Heart left ventricle (tissue), 16 donors: Measurements from ENCODE around the gene PRR14. TPM values are rescaled to one million over a fixed set of nuclear protein-coding genes. Genes with fewer than 3 reads are reported as not detected.

Experiments used
- ATAC-seq, 4 donors: fragments of 200-7000 bp; cut with Tn5 transposase; one replicate each; pipeline ENCODE4 v1.9.1; 2020 to 2022; ENCODE audit warnings: moderate library complexity in 4 of 4, mild to moderate bottlenecking in 3 of 4, moderate number of reproducible peaks in 1 of 4
- DNase-seq, 5 donors: peaks; one replicate each; pipeline ENCODE4 v3.0.0-alpha.2; 2020
- H3K27ac ChIP-seq, 12 donors: fragments of 200-600 bp; sonication (generic) in 4 of 12; one replicate each; pipeline versions ENCODE4 v1.5.0 to v1.8.0; 2016 to 2022; ENCODE audit warnings: mild to moderate bottlenecking in 2 of 12
- H3K27me3 ChIP-seq, 9 donors: fragments of 200-600 bp; sonication (generic) in 2 of 9; one replicate each; pipeline versions ENCODE4 v1.5.1 to v1.8.0; 2016 to 2022; ENCODE audit warnings: mild to moderate bottlenecking in 3 of 9
- H3K36me3 ChIP-seq, 9 donors: fragments of 200-600 bp; sonication (generic) in 2 of 9; one replicate each; pipeline versions ENCODE4 v1.5.0 to v1.8.0; 2018 to 2022; ENCODE audit warnings: mild to moderate bottlenecking in 2 of 9
- H3K4me1 ChIP-seq, 12 donors: fragments of 200-600 bp; sonication (generic) in 4 of 12; one replicate each; pipeline versions ENCODE4 v1.5.0 to v1.8.0; 2016 to 2022; ENCODE audit warnings: mild to moderate bottlenecking in 3 of 12
- H3K4me3 ChIP-seq, 12 donors: fragments of 200-600 bp; sonication (generic) in 4 of 12; one replicate each; pipeline versions ENCODE4 v1.5.0 to v1.8.0; 2017 to 2022; ENCODE audit warnings: mild to moderate bottlenecking in 9 of 12, moderate library complexity in 4 of 12
- H3K9me3 ChIP-seq, 12 donors: fragments of 200-600 bp; sonication (generic) in 4 of 12; one replicate each; pipeline versions ENCODE4 v1.5.0 to v1.8.0; 2016 to 2022; ENCODE audit warnings: mild to moderate bottlenecking in 1 of 12
- POLR2A ChIP-seq, 2 donors: fragments of 450-650 bp; IDR thresholded peaks; one replicate each; pipeline ENCODE4 v1.6.1; 2017; ENCODE audit warnings: antibody characterized with exemption in 2 of 2, mild to moderate bottlenecking in 2 of 2, moderate library complexity in 2 of 2
- WGBS, 4 donors: extraction: QIAGEN DNeasy Blood & Tissue Kit in 2 of 4; methylation state at CpG; one replicate each; pipeline versions ENCODE4 v1.1.5 to v1.1.7; 2013 to 2018; 5-methylcytosine and 5-hydroxymethylcytosine counted together
- intact Hi-C, 10 donors: fragments of 100-400 bp; cut with DNase I; formaldehyde crosslinking; loops; one replicate each; pipeline versions ENCODE4 v1.11.1 to v1.14.2; 2022
- polyA plus RNA-seq, 2 donors: library from polyadenylated mRNA; stranded (reverse); fragments of 200-250 nt; gene quantifications; one replicate each; pipeline ENCODE4 v1.2.3, GENCODE V29; 2013
- total RNA-seq, 9 donors: library from RNA; depleted of rRNA in 2 of 9; stranded (reverse); fragments of >200 nt in 2 of 9; fragmentation: NEBNext Ultra II Directional in 3 of 9; extraction: Animal tissue kit (Norgen Biotek cat#: 25700) in 3 of 9; gene quantifications; one replicate each; pipeline versions ENCODE4 v1.1.0 to v1.2.4, GENCODE V29; 2016 to 2023
- TF ChIP-seq, protein P1 (sequence below), 12 donors: fragments of 200-600 bp; sonication (generic) in 4 of 12; IDR thresholded peaks; one replicate each; pipeline versions ENCODE4 v1.5.0 to v1.8.0; 2018 to 2022; ENCODE audit warnings: antibody characterized with exemption in 12 of 12, mild to moderate bottlenecking in 5 of 12
- donor health status: ischemic (EF 13 %, LVEDD 7.1; RV severe dilation, severe dysfunction).
- donor health status: healthy with polysubstance abuse.
- donor health status: DM: no; HTN: yes; CAD: no.
- donor health status: DM: no; HTN: no; CAD: no.
- donor health status: ischemic (EF 25% LVEDD 6.9; RV normal size, moderate dysfunction).
- donor health status: ischemic (EF 25% LVEDD 5.7; RV mildly dilated, moderate dysfunction).
- donor health status: healthy.
- donor health status: DM: yes; HTN: yes; CAD: no.
- donor health status: ischemic (EF 35%, LVEDD 5.7; RV mildly dilated, moderate dysfunction).
- donor health status: nonischemic (EF 11% LVEDD 7.7; RV severe dilation, severe dysfunction).
- donor health status: DM: yes; HTN: yes; CAD: no.
- donor health status: PGD.
- donor health status: ischemic (EF 29% LVEDD 5.4; RV normal size, mild dysfunction).
- donor health status: nonischemic (EF 23%, LVEDD 6.1; RV moderate dilation, normal function).

PRR14 gene
- total and polyA plus RNA-seq, 11 donors, result 12.3 to 26.6 (median 22.1) TPM

DNA sequence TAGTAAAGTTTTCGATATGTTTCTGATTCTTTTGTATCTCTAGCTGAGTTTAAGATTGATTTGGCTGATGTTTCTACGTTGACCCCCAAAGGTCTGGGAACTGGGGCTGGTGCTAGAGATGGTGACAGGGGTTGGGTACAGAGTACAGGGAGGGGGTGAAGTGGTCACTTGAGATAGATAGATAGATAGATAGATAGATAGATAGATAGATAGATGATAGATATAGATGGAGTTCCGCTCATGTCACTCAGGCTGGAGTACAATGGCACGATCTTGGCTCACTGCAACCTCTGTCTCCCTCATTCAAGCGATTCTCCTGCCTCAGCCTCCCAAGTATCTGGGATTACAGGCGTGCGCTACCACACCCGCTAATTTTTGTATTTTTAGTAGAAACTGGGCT, 5.6 kb downstream of the PRR14 start:
- Histone ChIP-seq H3K36me3 (peaks cover 0 to 61% (median 52%) of the 10 kb centered on the region in 9 donors), H3K27ac (peak overlapping the region in 4 of 12 donors; percentile 89 to 100 (median 94)), H3K9me3 (no peaks in the 10 kb centered on the region), H3K27me3 (no peaks in the 10 kb centered on the region), H3K4me1 (peaks cover 5 to 50% (median 37%) of the 10 kb centered on the region in 12 donors), H3K4me3 (no peak overlapping the region)
- DNase-seq, result no peak
- intact Hi-C loops, result loop anchor here in 4 of 10 donors (5.0 to 10.0 kb wide), 5 partner anchors 41 to 266 kb away; partner anchors contain the start of genes ZNF785 (in 2 of the 4), FBXL19 (in 1 of the 4), SRCAP (in 1 of the 4) and ZNF768 (in 1 of the 4)
- ATAC-seq, result no peak
- WGBS, 4 donors, result 92 to 96% (median 95%) methylated on average over 8 of the region's 8 CpGs
- no peak for TF ChIP-seq POLR2A (IDR thresholded peaks at IDR 0.05)
- TF ChIP-seq, protein P1, sequence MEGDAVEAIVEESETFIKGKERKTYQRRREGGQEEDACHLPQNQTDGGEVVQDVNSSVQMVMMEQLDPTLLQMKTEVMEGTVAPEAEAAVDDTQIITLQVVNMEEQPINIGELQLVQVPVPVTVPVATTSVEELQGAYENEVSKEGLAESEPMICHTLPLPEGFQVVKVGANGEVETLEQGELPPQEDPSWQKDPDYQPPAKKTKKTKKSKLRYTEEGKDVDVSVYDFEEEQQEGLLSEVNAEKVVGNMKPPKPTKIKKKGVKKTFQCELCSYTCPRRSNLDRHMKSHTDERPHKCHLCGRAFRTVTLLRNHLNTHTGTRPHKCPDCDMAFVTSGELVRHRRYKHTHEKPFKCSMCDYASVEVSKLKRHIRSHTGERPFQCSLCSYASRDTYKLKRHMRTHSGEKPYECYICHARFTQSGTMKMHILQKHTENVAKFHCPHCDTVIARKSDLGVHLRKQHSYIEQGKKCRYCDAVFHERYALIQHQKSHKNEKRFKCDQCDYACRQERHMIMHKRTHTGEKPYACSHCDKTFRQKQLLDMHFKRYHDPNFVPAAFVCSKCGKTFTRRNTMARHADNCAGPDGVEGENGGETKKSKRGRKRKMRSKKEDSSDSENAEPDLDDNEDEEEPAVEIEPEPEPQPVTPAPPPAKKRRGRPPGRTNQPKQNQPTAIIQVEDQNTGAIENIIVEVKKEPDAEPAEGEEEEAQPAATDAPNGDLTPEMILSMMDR (IDR thresholded peaks at IDR 0.05), result no peak

DNA sequence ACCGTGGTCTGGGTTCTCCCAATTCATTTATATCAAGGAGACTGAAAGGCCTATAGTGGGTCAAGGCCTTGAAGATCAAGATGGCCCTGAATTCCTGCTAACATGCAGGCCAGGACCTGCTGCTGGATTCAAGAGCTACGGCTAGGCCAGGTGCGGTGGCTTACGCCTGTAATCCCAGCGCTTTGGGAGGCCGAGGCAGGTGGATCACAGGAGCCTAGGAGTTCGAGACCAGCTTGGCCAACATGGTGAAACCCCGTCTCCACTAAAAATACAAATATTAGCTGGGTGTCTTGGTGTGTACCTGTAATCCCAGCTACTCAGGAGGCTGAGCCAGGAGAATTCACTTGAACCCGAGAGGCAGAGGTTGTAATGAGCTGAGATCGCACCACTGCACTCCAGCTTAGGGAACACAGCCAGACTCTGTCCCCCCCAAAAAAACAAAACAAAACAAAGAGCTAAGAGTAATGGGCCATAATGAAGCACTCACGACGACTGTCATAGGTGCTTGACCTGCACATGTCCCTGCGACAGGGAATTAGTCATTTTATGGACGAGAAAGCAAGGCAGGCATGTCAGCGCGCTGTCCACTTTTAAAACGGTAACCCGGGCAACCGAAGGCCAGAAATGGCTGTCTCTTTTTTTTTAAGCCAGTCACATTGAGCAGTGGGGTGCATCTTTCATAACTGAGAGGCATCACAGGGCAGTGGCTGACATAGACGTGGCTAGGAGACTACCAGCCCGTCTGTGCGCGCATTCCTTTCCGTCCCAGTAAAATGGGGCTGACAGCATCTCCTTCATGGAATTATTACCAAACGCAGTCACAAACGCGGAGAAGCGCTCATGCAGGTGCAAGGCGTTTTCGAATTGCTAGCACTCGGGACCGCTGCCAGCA, 6.5 kb downstream of the PRR14 start:
- no peaks in the 10 kb centered on the region for H3K9me3 ChIP-seq
- DNase-seq (no peak), ATAC-seq (no peak)
- H3K4me1 ChIP-seq, result peaks cover under 1 to 50% (median 39%) of the 10 kb centered on the region in 12 donors
- H3K36me3 ChIP-seq, result peaks cover 0 to 69% (median 60%) of the 10 kb centered on the region in 9 donors
- no peaks in the 10 kb centered on the region for H3K27me3 ChIP-seq
- peak overlapping the region; percentile 64 to 100 (median 90) for H3K27ac ChIP-seq
- 33 to 38% (median 35%) methylated on average over 27 to 32 of the region's 32 CpGs for WGBS, 4 donors
- intact Hi-C loops, result loop anchor here in 4 of 10 donors (5.0 to 10.0 kb wide), 5 partner anchors 40 to 265 kb away; partner anchors contain the start of genes ZNF785 (in 2 of the 4), FBXL19 (in 1 of the 4), SRCAP (in 1 of the 4) and ZNF768 (in 1 of the 4)
- TF ChIP-seq, protein P1 (IDR thresholded peaks at IDR 0.05), result no peak
- no peak for TF ChIP-seq POLR2A (IDR thresholded peaks at IDR 0.05)
- peak overlapping the region in 10 of 12 donors; percentile 34 to 93 (median 56) for H3K4me3 ChIP-seq

DNA sequence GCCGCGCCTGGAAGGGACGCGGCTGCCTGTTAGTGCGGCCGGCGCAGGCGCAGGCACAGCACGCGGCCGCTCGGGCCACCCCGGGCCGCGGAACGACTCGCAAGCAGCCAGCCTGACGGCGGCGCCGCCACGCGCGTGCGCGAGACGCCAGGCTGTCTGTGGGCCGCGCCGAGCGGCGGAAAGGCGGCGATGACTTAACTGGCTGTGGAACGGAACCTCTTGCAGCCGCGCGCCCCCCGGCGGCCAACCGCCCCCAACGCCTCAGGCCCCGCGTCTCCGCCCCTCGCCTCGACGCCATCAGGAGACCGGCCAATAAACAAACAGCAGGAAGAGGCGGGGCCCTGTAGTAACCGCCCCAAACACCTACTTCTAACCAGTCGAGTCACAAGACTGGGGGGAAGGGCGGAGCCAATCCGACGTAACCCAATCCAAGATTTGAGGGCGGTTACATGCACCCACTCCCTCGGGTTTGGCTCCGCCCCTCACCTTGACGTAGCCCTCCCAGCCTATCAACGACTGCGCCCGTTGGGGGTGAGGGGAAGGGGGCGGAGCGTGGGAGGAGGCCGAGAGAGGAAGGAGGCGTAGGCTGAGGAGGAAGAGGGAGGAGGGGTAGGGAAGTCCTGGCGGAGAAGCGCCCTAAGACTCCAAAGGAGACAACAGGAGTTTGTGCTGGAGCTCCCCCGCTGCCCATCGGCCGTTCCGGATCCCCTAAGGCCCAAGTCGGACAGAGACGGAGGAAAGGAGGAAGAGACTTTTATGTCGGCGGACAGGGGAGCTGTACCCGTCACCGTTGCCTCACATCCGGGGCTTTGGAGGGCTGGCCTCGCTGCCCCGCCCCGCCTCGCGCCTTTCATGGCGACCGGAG, 7.3 kb downstream of the PRR14 start, which contains the start of gene FBRS:
Gene FBRS (plus strand): TSS at position 566 of the 865 bp plus-strand sequence. CDS start 1,088 bp downstream, outside the sequence.
- peak within 1 kb of the TSS; percentile 96 to 100 (median 98) for H3K27ac ChIP-seq
- TF ChIP-seq, protein P1 (IDR thresholded peaks at IDR 0.05), result peak; percentile 74 to 99 (median 90)
- peak in 1 of 2 donors; percentile 70 for TF ChIP-seq POLR2A (IDR thresholded peaks at IDR 0.05)
- intact Hi-C loops, result loop anchor here in 6 of 10 donors (1.0 to 10.0 kb wide), 12 partner anchors 8 to 593 kb away; partner anchors contain the start of genes SRCAP (in 2 of the 6), ZNF768 (in 2 of the 6), ZNF785 (in 2 of the 6) and ALDOA (in 1 of the 6)
- peaks cover 0 to 47% (median 39%) of the 10 kb centered on the region in 12 donors for H3K4me1 ChIP-seq
- H3K4me3 ChIP-seq, result peak within 1 kb of the TSS; percentile 68 to 96 (median 90)
- no peaks in the 10 kb centered on the region for H3K9me3 ChIP-seq
- no peaks in the 10 kb centered on the region for H3K27me3 ChIP-seq
- DNase-seq (peak; percentile 100), ATAC-seq (peak; percentile 87 to 94 (median 92))
- WGBS, 4 donors, result 0 to 1% (median 0%) methylated on average over 58 to 86 of the region's 86 CpGs
- H3K36me3 ChIP-seq, result peaks cover 0 to 69% (median 63%) of the 10 kb centered on the region in 9 donors
